Naive thymus-derived CD4-positive, alpha-beta T cell (primary cell): ENCODE measurements around the gene C7orf57. TPM values are rescaled to one million over a fixed set of nuclear protein-coding genes. Genes with fewer than 3 reads are reported as not detected.

Experiments used
- ATAC-seq: fragments of 150-1000 bp; cut with Tn5 transposase; 2 replicates; pipeline ENCODE4 v1.10.0; 2021; ENCODE audit warnings: mild to moderate bottlenecking, moderate library complexity
- CTCF ChIA-PET: fragments of 350-600 bp; sonication (Branson Sonifier 250); formaldehyde crosslinking; loops from one replicate; lab custom pipeline; 2021; ENCODE audit warnings: antibody characterized with exemption; lab: Charles Lee
- POLR2A ChIA-PET: fragments of 350-600 bp; sonication (Branson Sonifier 250); formaldehyde crosslinking; loops from one replicate; lab custom pipeline; 2021; ENCODE audit warnings: antibody characterized with exemption, inconsistent platforms; lab: Charles Lee
- DNase-seq, 9 donors: peaks; one replicate each; pipeline versions ENCODE4 v3.0.0 to v3.0.0-alpha.2; 2020 to 2022; ENCODE audit warnings: mixed read lengths in 1 of 9
- H3K27ac ChIP-seq: one replicate; pipeline ENCODE4 v1.7.0; 2013; ENCODE audit warnings: mild to moderate bottlenecking, low read depth, low read length, moderate library complexity
- H3K27me3 ChIP-seq, 2 donors: one replicate each; pipeline ENCODE4 v1.7.0; 2013; ENCODE audit warnings: low read length in 2 of 2, mild to moderate bottlenecking in 2 of 2, moderate library complexity in 2 of 2; ENCODE audit not compliant: control insufficient read depth in 2 of 2, insufficient read depth in 2 of 2
- H3K36me3 ChIP-seq, 3 experiments: 1 replicate in 2 of 3; 2 replicates in 1 of 3; pipeline ENCODE4 v1.7.0; 2013; ENCODE audit warnings: low read length in 3 of 3, mild to moderate bottlenecking in 3 of 3, moderate library complexity in 1 of 3; ENCODE audit not compliant: insufficient read depth in 3 of 3, control insufficient read depth in 2 of 3
- H3K4me1 ChIP-seq, 2 donors: one replicate each; pipeline ENCODE4 v1.7.0; 2013; ENCODE audit warnings: low read length in 2 of 2, mild to moderate bottlenecking in 2 of 2, moderate library complexity in 1 of 2; ENCODE audit not compliant: control insufficient read depth in 2 of 2, insufficient read depth in 2 of 2
- H3K4me3 ChIP-seq: 2 replicates; pipeline ENCODE4 v1.7.0; 2013; ENCODE audit warnings: mild to moderate bottlenecking, low read length
- H3K9me3 ChIP-seq, 3 experiments: 1 replicate in 2 of 3; 2 replicates in 1 of 3; pipeline ENCODE4 v1.7.0; 2013; ENCODE audit warnings: low read length in 3 of 3; ENCODE audit not compliant: control insufficient read depth in 2 of 3
- H3K27ac Mint-ChIP-seq, 9 donors: one replicate each; pipeline ENCODE4 v1.8.0; 2020 to 2022; ENCODE audit warnings: mixed read lengths in 9 of 9, mild to moderate bottlenecking in 8 of 9, moderate library complexity in 5 of 9, inconsistent platforms in 2 of 9
- H3K27me3 Mint-ChIP-seq, 5 donors: one replicate each; pipeline ENCODE4 v1.8.0; 2021 to 2022; ENCODE audit warnings: mixed read lengths in 5 of 5, mild to moderate bottlenecking in 1 of 5
- H3K36me3 Mint-ChIP-seq, 5 donors: one replicate each; pipeline ENCODE4 v1.8.0; 2020 to 2022; ENCODE audit warnings: mixed read lengths in 5 of 5, mild to moderate bottlenecking in 3 of 5, inconsistent platforms in 1 of 5
- H3K4me1 Mint-ChIP-seq, 7 donors: one replicate each; pipeline ENCODE4 v1.8.0; 2020 to 2022; ENCODE audit warnings: mixed read lengths in 7 of 7, mild to moderate bottlenecking in 3 of 7, inconsistent platforms in 1 of 7
- H3K4me3 Mint-ChIP-seq, 10 donors: one replicate each; pipeline ENCODE4 v1.8.0; 2020 to 2022; ENCODE audit warnings: mild to moderate bottlenecking in 10 of 10, mixed read lengths in 10 of 10, moderate library complexity in 6 of 10, inconsistent platforms in 2 of 10
- H3K9me3 Mint-ChIP-seq, 11 donors: one replicate each; pipeline ENCODE4 v1.8.0; 2020 to 2022; ENCODE audit warnings: mixed read lengths in 11 of 11, mild to moderate bottlenecking in 4 of 11, inconsistent platforms in 1 of 11, moderate library complexity in 1 of 11
- intact Hi-C, 2 donors: fragments of 100-400 bp; cut with micrococcal nuclease; formaldehyde crosslinking; loops; one replicate each; pipeline ENCODE4 v1.15.1; 2023
- polyA plus RNA-seq, 2 donors: library from polyadenylated mRNA; unstranded; fragments of 300-500 nt; fragmentation: Illumina TruSeq; gene quantifications; one replicate each; pipeline ENCODE4 v1.2.3, GENCODE V29; 2021
- total RNA-seq, 6 experiments: library from RNA in 5 of 6; stranded (reverse) in 5 of 6; gene quantifications; 1 replicate in 5 of 6; 2 replicates in 1 of 6; pipeline ENCODE4 v1.2.3 and lab custom pipeline; 2021 to 2026

The C7orf57 gene
- total and polyA plus RNA-seq, 7 experiments from 2014 or later: 0.08 to 0.80 (median 0.15) TPM; not detected in 3

GRCh38 chr7:48096273-48096672 is 60.9 kb downstream of the C7orf57 start:
- Mint-ChIP-seq H3K4me3 (peak overlapping the region; percentile 59 to 80 (median 70)), H3K36me3 (peaks cover 10 to 70% (median 59%) of the 10 kb centered on the region in 5 donors), H3K9me3 (no peaks in the 10 kb centered on the region), H3K27me3 (no peaks in the 10 kb centered on the region), H3K4me1 (peaks cover 55 to 90% (median 84%) of the 10 kb centered on the region in 7 donors), H3K27ac (peak overlapping the region; percentile 84 to 95 (median 92))
- peaks cover 56 to 61% of the 10 kb centered on the region in 2 donors for H3K4me1 ChIP-seq
- H3K36me3 ChIP-seq: peaks cover 7 to 63% (median 15%) of the 10 kb centered on the region in 3 experiments
- CTCF ChIA-PET: interaction anchor here (1.2 to 2.0 kb wide), 2 partner anchors 13 to 51 kb away, joined by 3 to 5 read pairs; no protein-coding TSS in a partner anchor
- H3K4me3 ChIP-seq: peak overlapping the region; percentile 4
- H3K27me3 ChIP-seq: no peaks in the 10 kb centered on the region
- H3K9me3 ChIP-seq: no peaks in the 10 kb centered on the region
- peak overlapping the region; percentile 72 for H3K27ac ChIP-seq
- POLR2A ChIA-PET: interaction anchor here (0.6 to 1.7 kb wide), 5 partner anchors 9 to 246 kb away, joined by 3 to 5 read pairs (median 4); no protein-coding TSS in a partner anchor
- DNase-seq (no peak), ATAC-seq (peak; percentile 62)
- intact Hi-C loops: loop anchor here in 1 of 2 donors (2.0 kb wide), 1 partner anchor 61 kb away; the partner anchor contains the start of gene C7orf57

GRCh38 chr7:48097521-48098231 is 62.3 kb downstream of the C7orf57 start:
- no peaks in the 10 kb centered on the region for H3K9me3 Mint-ChIP-seq
- ChIA-PET POLR2A (interaction anchor here (1.0 to 2.0 kb wide), 5 partner anchors 8 to 106 kb away, joined by 3 to 8 read pairs (median 3); partner anchors contain the start of gene UPP1), CTCF (interaction anchor here (0.8 to 1.8 kb wide), 4 partner anchors 11 to 110 kb away, joined by 3 to 4 read pairs (median 4); no protein-coding TSS in a partner anchor)
- ATAC-seq: peak; percentile 66
- Histone ChIP-seq H3K36me3 (peaks cover 18 to 63% (median 28%) of the 10 kb centered on the region in 3 experiments), H3K27me3 (no peaks in the 10 kb centered on the region), H3K9me3 (no peaks in the 10 kb centered on the region), H3K4me1 (peaks cover 51 to 70% of the 10 kb centered on the region in 2 donors), H3K4me3 (peak overlapping the region; percentile 53), H3K27ac (peak overlapping the region; percentile 72)
- peak in 6 of 9 donors; percentile 18 to 51 (median 38) for DNase-seq
- no peaks in the 10 kb centered on the region for H3K27me3 Mint-ChIP-seq
- H3K4me1 Mint-ChIP-seq: peaks cover 59 to 85% (median 82%) of the 10 kb centered on the region in 7 donors
- intact Hi-C loops: loop anchor here (1.0 to 2.0 kb wide), 6 partner anchors 8 to 118 kb away; partner anchors contain the start of genes UPP1 (in 2 of the 2), C7orf57 (in 1 of the 2) and HUS1 (in 1 of the 2)
- H3K27ac Mint-ChIP-seq: peak overlapping the region; percentile 84 to 95 (median 92)
- H3K36me3 Mint-ChIP-seq: peaks cover 18 to 68% (median 64%) of the 10 kb centered on the region in 5 donors
- H3K4me3 Mint-ChIP-seq: peak overlapping the region; percentile 30 to 88 (median 78)

GRCh38 chr7:48098846-48099245 is 63.5 kb downstream of the C7orf57 start:
- Histone ChIP-seq H3K4me3 (no peak overlapping the region), H3K27ac (peak overlapping the region; percentile 72)
- H3K4me1 Mint-ChIP-seq: peaks cover 60 to 80% (median 73%) of the 10 kb centered on the region in 7 donors

GRCh38 chr7:48099781-48100180 is 64.4 kb downstream of the C7orf57 start:
- CTCF ChIA-PET: no interaction called here
- peak overlapping the region in 6 of 10 donors; percentile 56 to 81 (median 72) for H3K4me3 Mint-ChIP-seq
- H3K27ac Mint-ChIP-seq: peak overlapping the region; percentile 84 to 95 (median 92)
- H3K4me1 Mint-ChIP-seq: peaks cover 56 to 74% (median 67%) of the 10 kb centered on the region in 7 donors
- H3K9me3 Mint-ChIP-seq: no peaks in the 10 kb centered on the region
- DNase-seq: no peak
- H3K36me3 Mint-ChIP-seq: peaks cover 17 to 71% (median 62%) of the 10 kb centered on the region in 5 donors
- intact Hi-C loops: loop anchor here in 1 of 2 donors (2.0 kb wide), 1 partner anchor 15 kb away; no protein-coding TSS in a partner anchor
- H3K27me3 ChIP-seq: no peaks in the 10 kb centered on the region
- peak overlapping the region; percentile 72 for H3K27ac ChIP-seq
- peaks cover 51 to 72% of the 10 kb centered on the region in 2 donors for H3K4me1 ChIP-seq
- POLR2A ChIA-PET: interaction anchor here (1.0 to 1.1 kb wide), 2 partner anchors 7 to 11 kb away, joined by 4 read pairs; partner anchors contain the start of gene UPP1
- H3K9me3 ChIP-seq: no peaks in the 10 kb centered on the region
- no peak for ATAC-seq
- no peak overlapping the region for H3K4me3 ChIP-seq
- H3K36me3 ChIP-seq: peaks cover 25 to 64% (median 47%) of the 10 kb centered on the region in 3 experiments
- H3K27me3 Mint-ChIP-seq: no peaks in the 10 kb centered on the region

More at GRCh38 chr7:48098846-48099245, 63.5 kb downstream of the C7orf57 start:
- intact Hi-C loops: loop anchor here (1.0 to 2.0 kb wide), 3 partner anchors 10 to 14 kb away; no protein-coding TSS in a partner anchor
- H3K36me3 Mint-ChIP-seq: peaks cover 18 to 68% (median 62%) of the 10 kb centered on the region in 5 donors
- peak overlapping the region; percentile 30 to 81 (median 76) for H3K4me3 Mint-ChIP-seq
- Histone ChIP-seq H3K9me3 (no peaks in the 10 kb centered on the region), H3K4me1 (peaks cover 51 to 73% of the 10 kb centered on the region in 2 donors), H3K27me3 (no peaks in the 10 kb centered on the region), H3K36me3 (peaks cover 25 to 64% (median 39%) of the 10 kb centered on the region in 3 experiments)
- H3K9me3 Mint-ChIP-seq: no peaks in the 10 kb centered on the region
- H3K27ac Mint-ChIP-seq: peak overlapping the region; percentile 84 to 95 (median 92)
- POLR2A ChIA-PET: interaction anchor here (1.1 to 2.0 kb wide), 4 partner anchors 9 to 107 kb away, joined by 3 to 8 read pairs (median 4); partner anchors contain the start of gene UPP1
- ATAC-seq: no peak
- CTCF ChIA-PET: interaction anchor here (1.1 to 1.8 kb wide), 2 partner anchors 12 to 107 kb away, joined by 4 read pairs; no protein-coding TSS in a partner anchor
- no peaks in the 10 kb centered on the region for H3K27me3 Mint-ChIP-seq
- no peak for DNase-seq

GRCh38 chr7:48101352-48101751 is 66.0 kb downstream of the C7orf57 start:
- DNase-seq: no peak
- no peak overlapping the region for H3K4me3 Mint-ChIP-seq
- Histone ChIP-seq H3K9me3 (no peaks in the 10 kb centered on the region), H3K27me3 (no peaks in the 10 kb centered on the region), H3K4me1 (peaks cover 37 to 56% of the 10 kb centered on the region in 2 donors), H3K27ac (peak overlapping the region; percentile 11), H3K4me3 (no peak overlapping the region), H3K36me3 (peaks cover 25 to 70% (median 50%) of the 10 kb centered on the region in 3 experiments)
- POLR2A ChIA-PET: no interaction called here
- intact Hi-C loops: no loop called here
- CTCF ChIA-PET: interaction anchor here (1.1 kb wide), 1 partner anchor 9 kb away, joined by 5 read pairs; no protein-coding TSS in a partner anchor
- peaks cover 20 to 65% (median 61%) of the 10 kb centered on the region in 5 donors for H3K36me3 Mint-ChIP-seq
- H3K27ac Mint-ChIP-seq: peak overlapping the region in 4 of 9 donors; percentile 67 to 95 (median 82)
- H3K27me3 Mint-ChIP-seq: no peaks in the 10 kb centered on the region
- peaks cover 43 to 62% (median 56%) of the 10 kb centered on the region in 7 donors for H3K4me1 Mint-ChIP-seq
- no peaks in the 10 kb centered on the region for H3K9me3 Mint-ChIP-seq
- no peak for ATAC-seq

GRCh38 chr7:48101968-48102367 is 66.6 kb downstream of the C7orf57 start:
- intact Hi-C loops: loop anchor here in 1 of 2 donors (2.0 kb wide), 1 partner anchor 13 kb away; the partner anchor contains the start of gene UPP1
- Histone ChIP-seq H3K36me3 (peaks cover 29 to 76% (median 50%) of the 10 kb centered on the region in 3 experiments), H3K4me3 (no peak overlapping the region), H3K27me3 (no peaks in the 10 kb centered on the region), H3K9me3 (no peaks in the 10 kb centered on the region), H3K27ac (peak overlapping the region; percentile 11), H3K4me1 (peaks cover 31 to 50% of the 10 kb centered on the region in 2 donors)
- Mint-ChIP-seq H3K4me1 (peaks cover 37 to 59% (median 50%) of the 10 kb centered on the region in 7 donors), H3K9me3 (no peaks in the 10 kb centered on the region), H3K27me3 (no peaks in the 10 kb centered on the region), H3K36me3 (peaks cover 20 to 65% (median 63%) of the 10 kb centered on the region in 5 donors), H3K27ac (peak overlapping the region; percentile 53 to 95 (median 78)), H3K4me3 (peak overlapping the region in 1 of 10 donors; percentile 45)
- ChIA-PET POLR2A (interaction anchor here (0.6 to 2.5 kb wide), 3 partner anchors 11 to 110 kb away, joined by 3 to 10 read pairs (median 3); partner anchors contain the start of gene UPP1), CTCF (no interaction called here)
- no peak for DNase-seq
- no peak for ATAC-seq
